Activated gamma-delta T cell (primary cell): ENCODE results near the gene SLC35G4.
"Not testable (repeated sequence)": the region's sequence is repeated elsewhere in the genome, so short reads cannot be mapped to it uniquely, and the experiment has no call there.

ENCODE experiments used
- DNase-seq: peaks from one replicate; lab custom pipeline; 2025; lab: John Stamatoyannopoulos, UW

The SLC35G4 gene

DNA sequence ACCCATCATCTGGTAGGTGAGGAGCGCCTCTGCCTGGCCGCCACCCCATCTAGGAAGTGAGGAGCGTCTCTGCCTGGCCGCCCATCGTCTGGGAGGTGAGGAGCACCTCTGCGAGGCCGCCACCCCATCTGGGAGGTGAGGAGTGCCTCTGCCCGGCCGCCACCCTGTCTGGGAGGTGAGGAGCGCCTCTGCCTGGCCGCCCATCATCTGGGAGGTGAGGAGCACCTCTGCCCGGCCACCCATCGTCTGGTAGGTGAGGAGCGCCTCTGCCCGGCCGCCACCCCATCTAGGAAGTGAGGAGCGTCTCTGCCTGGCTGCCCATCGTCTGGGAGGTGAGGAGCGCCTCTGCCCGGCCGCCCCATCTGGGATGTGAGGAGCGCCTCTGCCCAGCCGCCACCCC lies 4.2 kb downstream of the SLC35G4 start:
- DNase-seq: not testable (repeated sequence)

DNA sequence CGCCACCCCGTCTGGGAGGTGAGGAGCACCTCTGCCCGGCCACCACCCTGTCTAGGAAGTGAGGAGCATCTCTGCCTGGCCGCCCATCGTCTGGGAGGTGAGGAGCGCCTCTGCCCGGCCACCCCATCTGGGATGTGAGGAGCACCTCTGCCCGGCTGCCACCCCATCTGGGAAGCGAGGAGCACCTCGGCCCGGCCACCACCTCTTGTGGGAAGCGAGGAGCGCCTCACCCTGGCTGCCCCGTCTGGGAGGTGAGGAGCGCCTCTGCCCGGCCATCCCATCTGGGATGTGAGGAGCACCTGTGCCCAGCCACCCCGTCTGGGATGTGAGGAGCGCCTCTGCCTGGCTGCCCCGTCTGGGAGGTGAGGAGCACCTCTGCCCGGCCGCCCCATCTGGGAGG lies 4.6 kb downstream of the SLC35G4 start:
- DNase-seq: not testable (repeated sequence)

DNA sequence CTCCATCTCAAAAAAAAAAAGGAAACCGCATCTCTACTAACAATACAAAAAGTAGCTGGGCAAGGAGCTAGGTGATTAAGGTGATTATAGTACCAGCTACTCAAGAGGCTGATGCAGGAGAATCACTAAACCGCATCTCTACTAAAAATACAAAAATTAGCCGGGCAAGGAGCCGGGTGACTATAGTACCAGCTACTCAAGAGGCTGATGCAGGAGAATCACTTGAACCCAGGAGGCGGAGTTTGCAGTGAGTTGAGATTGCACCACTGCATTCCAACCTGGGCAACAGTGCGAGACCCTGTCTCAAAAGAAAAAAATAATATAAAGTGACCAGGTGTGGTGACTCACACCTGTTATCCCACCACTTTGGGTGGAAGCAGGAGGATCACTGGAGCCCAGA lies 5.6 kb downstream of the SLC35G4 start:
- DNase-seq: not testable (repeated sequence)

DNA sequence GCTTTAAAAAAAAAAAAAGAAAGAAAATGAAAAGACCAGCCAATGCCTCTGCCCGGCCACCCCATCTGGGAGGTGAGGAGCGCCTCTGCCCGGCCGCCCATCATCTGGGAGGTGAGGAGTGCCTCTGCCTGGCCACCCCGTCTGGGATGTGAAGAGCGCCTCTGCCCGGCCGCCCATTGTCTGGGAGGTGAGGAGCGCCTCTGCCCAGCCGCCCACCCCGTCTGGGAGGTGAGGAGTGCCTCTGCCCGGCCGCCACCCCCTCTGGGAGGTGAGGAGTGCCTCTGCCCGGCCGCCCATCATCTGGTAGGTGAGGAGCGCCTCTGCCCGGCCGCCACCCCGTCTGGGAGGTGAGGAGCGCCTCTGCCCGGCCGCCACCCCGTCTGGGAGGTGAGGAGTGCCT lies 37.9 kb downstream of the SLC35G4 start:
- DNase-seq: not testable (repeated sequence)

DNA sequence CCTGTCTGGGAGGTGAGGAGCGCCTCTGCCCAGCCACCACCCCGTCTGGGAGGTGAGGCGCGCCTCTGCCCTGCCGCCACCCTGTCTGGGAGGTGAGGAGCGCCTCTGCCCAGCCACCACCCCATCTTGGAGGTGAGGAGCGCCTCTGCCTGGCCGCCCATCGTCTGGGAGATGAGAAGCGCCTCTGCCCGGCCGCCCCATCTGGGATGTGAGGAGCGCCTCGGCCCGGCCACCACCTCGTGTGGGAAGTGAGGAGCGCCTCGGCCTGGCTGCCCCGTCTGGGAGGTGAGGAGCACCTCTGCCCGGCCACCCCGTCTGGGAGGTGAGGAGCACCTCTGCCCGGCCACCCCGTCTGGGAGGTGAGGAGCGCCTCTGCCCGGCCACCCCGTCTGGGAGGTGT lies 38.4 kb downstream of the SLC35G4 start:
- not testable (repeated sequence) for DNase-seq

DNA sequence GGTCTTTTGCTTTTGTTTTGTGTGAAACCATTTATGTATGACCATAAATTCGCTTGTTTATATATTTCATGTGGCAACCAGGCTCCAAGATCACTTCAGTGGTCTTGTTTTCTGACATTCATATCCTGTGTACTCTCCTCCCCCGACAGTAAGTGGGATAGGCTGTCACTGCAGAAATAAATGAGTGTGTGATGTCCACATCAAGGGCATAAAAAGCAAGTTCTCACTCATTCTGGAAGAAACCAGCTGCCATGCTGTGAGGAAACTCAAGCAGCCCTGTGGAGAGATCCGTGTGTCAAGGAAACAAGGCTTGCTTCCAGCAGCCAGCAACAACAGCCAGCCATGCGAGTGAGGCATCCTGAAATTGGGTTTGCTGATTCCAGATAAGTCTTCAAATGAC lies 40.4 kb downstream of the SLC35G4 start:
- no peak for DNase-seq

DNA sequence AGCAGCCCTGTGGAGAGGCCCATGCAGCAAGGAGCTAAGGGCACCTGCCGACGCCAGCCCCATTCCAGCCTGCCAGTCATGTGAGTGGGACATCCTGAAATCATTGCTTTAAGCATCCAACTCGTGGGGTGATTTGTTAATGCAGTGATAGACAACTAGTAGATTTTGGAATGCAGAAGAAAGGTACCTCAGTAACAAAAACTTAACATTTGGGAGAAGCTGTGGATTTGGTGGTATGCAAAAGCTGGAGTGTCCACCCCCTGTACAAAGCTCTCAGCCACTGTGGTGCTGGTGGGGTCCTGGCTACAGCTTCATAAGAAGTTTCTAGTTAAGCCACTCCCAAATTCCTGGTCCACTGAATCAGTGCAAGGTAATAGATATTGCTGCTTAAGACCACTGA lies 42.5 kb downstream of the SLC35G4 start:
- DNase-seq: no peak

DNA sequence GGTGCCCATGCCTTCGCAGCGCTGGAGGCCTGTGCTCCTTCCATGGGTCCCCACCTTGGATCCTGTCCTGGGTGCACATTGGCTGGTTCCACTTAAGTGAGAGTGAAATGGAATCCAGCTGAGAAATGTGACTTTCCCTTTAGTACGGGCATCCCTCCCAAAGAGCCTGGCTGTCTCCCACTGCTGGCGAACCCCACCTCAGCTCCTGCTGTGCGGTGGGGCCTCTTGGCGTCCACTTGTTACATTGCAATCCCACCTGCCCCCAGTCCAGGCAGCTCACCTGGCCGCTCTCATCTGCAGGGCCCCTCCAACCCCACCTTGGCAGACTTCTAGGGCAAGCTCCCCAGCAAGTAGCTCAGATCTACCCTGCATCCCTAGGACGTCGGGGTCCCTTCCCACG lies 44.1 kb downstream of the SLC35G4 start:
- no peak for DNase-seq

DNA sequence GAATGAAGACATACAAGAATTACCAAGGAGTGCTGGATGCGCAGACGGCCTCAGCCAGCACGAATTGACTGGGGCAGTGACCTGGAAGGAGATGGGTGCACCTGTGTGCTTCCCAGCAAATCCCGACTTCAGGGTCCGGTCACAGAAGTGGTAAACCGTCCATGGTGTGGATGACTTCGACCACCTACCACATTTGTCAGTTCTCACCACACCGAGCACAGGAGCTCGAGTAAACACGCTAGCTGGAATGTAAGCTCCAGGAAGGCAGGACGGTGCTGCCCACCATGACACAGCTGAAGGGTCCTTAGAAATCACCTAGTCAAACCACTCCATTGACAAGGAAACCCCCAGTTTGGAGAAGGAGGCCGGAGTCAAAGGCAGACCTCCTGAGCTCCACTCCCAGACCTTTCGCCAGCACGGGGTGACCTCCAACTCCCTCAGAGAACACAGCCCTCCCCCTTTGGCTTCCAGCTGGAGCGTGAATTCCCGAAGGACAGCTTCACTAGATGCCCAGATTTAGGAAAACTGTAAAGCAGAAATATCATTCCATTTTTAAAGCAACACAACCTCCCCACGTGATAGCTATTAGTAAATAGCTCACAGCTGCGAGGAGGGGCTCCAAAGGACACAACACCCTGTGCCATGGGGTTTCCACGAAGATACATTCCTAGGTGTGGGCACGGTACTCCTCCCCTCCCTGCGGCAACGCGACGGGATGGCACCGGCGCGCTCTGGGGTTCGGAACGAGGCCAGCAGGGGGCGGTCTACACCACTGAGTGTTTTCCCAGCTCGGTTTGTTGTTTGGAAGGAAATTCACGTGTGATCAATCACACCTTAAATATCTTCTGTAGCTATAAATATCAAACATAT lies 45.6 kb downstream of the SLC35G4 start:
- no peak for DNase-seq

DNA sequence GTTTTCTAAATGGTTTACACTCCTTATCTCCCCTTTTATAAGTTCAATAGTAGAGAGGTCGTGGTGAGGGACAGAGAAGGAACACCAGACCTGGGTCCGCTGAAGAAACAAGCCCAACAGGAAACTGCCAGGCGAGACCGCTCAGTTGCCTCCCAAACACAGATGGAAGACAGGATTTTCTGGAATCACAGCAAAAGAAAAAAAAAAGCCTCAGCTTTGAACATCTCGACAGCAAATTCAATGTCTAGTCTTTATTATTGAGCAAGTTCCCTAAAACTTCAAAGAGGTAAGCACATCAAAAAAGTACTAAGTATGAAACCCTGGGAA lies 46.2 kb downstream of the SLC35G4 start:
- no peak for DNase-seq

DNA sequence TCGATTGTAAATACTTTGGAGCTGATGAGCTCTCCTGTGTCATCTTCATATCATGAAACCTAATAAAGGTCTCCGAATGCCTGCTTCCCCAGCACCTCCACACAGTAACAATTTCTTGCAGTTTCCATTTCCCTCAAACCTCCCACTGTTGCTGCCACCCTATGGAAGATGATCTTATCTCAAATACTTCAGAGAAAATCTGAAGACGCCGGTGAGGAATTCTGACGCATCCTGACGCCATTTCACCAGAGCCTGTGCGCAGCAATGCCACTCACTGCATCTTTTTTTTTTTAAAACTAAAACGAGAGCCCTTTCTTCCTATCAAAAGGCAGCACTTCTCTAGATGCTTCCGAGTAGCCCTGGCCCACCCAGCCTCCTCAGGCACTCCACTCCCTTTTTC lies 47.8 kb downstream of the SLC35G4 start:
- DNase-seq: no peak

DNA sequence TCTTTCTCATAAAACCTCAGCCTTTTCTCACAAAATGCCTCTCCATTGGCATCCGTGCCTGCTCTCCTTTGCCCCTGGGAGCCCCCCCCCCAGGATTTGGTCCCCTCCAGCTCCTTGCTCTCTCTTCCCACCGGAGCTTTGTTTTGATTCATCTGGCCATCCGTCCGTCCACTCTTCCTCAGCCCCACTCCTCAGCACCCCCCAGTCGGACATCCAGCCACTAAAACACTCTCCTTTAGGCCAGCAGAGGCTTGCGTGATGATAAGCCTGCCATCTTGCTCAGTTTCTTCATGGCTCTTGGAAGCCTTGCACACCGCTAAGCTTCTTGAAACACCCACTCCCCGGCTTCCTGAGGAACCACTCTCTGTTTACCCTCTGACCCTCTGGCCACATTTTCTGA lies 48.2 kb downstream of the SLC35G4 start:
- DNase-seq: no peak

DNA sequence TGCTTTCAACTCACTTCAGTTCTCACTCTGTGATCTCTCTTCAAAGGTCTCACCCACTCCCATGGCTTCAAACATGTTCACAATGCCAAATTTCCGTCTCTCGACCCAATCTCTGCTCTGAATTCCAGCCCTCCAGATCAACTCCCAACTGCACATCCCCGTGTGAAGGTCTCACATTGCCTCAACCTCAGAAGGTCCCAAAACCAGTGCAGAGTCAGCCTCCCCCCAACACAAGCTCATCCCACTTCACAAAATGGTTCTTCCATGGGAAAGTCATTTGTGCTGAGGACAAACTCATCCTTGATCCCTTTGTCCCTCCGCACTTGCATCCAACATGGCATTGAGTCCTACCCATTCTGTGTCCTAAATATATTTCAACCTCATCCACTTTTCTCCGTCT lies 48.6 kb downstream of the SLC35G4 start:
- no peak for DNase-seq

DNA sequence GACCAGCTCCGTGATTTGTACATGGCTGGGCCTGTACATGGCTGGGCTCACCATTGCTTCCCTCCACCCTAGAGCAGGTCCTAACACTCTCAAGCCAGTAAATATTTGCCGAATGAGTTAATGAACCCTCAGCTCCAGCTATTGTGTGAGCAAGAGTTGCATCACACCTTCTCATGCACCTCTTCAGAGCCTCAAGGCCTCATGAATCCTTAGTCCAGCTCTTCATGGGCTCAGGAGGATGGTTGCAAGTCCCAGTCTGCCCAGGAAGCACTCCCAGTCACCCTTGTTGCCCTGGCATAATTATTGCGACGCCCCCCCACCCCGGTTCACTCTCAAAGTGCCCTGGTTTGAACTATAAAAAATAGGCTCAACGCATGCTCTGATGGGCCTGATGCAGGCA lies 49.6 kb downstream of the SLC35G4 start:
- no peak for DNase-seq
